OCI-LY1 (cell line): ENCODE results near the gene SOX15.

Source experiments
- EZH2 ChIP-seq: fragments of 200-600 bp; sonication (generic), shearing (Covaris generic); IDR thresholded peaks from 2 replicates; pipeline ENCODE4 v1.8.0; 2017; ENCODE audit warnings: borderline replicate concordance, mixed run types, mild to moderate bottlenecking, antibody characterized with exemption, low read length, moderate library complexity, mixed read lengths
- TF ChIP-seq, protein P1 (sequence below): fragments of 200-600 bp; sonication (generic), shearing (Covaris generic); IDR thresholded peaks from 2 replicates; pipeline ENCODE4 v1.5.1; 2017; ENCODE audit warnings: mild to moderate bottlenecking, antibody characterized with exemption, low read length, moderate library complexity, mixed read lengths

DNA sequence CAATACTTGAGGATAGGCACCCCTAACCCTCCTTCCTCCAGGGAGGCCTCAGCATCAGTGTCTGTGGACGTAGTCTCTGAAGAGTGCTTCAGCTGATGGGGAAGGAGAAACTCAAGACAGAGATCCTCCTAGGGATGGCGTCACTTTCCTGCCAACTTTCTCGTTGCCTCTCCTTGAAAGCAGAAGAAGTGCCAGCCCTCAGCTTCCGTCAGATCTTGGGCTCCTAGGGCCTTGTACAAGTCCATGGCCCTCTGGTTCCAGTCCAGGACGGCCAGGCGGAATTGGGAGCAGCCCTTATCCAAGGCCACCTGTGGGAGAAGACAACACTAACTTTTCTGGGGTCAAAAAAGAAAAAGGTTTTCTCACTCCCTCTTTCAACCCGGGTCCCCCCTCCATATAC lies 36.4 kb upstream of the SOX15 start:
- TF ChIP-seq, protein P1, sequence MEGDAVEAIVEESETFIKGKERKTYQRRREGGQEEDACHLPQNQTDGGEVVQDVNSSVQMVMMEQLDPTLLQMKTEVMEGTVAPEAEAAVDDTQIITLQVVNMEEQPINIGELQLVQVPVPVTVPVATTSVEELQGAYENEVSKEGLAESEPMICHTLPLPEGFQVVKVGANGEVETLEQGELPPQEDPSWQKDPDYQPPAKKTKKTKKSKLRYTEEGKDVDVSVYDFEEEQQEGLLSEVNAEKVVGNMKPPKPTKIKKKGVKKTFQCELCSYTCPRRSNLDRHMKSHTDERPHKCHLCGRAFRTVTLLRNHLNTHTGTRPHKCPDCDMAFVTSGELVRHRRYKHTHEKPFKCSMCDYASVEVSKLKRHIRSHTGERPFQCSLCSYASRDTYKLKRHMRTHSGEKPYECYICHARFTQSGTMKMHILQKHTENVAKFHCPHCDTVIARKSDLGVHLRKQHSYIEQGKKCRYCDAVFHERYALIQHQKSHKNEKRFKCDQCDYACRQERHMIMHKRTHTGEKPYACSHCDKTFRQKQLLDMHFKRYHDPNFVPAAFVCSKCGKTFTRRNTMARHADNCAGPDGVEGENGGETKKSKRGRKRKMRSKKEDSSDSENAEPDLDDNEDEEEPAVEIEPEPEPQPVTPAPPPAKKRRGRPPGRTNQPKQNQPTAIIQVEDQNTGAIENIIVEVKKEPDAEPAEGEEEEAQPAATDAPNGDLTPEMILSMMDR: no peak
- no peak for TF ChIP-seq EZH2
